NT2/D1 (cell line): ENCODE measurements around the gene RASA1.
"Not testable (repeated sequence)": the region's sequence is repeated elsewhere in the genome, so short reads cannot be mapped to it uniquely, and the experiment has no call there.

Experiments
- DNase-seq: peaks from one replicate; pipeline ENCODE4 v3.0.0-alpha.2; 2011; ENCODE audit warnings: low read depth, low spot score
- H3K27me3 ChIP-seq: 2 replicates; pipeline ENCODE4 v1.6.0; 2011; ENCODE audit warnings: mild to moderate bottlenecking; ENCODE audit not compliant: insufficient read length, insufficient read depth
- H3K36me3 ChIP-seq: 2 replicates; pipeline ENCODE4 v1.6.1; 2011; ENCODE audit warnings: mild to moderate bottlenecking, low read length, mixed read lengths; ENCODE audit not compliant: insufficient read depth, insufficient read length
- H3K4me1 ChIP-seq: 2 replicates; pipeline ENCODE4 v1.5.1; 2011; ENCODE audit not compliant: insufficient read depth, insufficient read length
- H3K4me3 ChIP-seq: 2 replicates; pipeline ENCODE4 v1.5.1; 2011; ENCODE audit warnings: low read depth; ENCODE audit not compliant: insufficient read length
- H3K9ac ChIP-seq: 2 replicates; pipeline ENCODE4 v1.6.0; 2011; ENCODE audit warnings: low read depth; ENCODE audit not compliant: insufficient read length
- H3K9me3 ChIP-seq: 2 replicates; pipeline ENCODE4 v1.5.1; 2011; ENCODE audit warnings: mild to moderate bottlenecking, low read length; ENCODE audit not compliant: insufficient read depth
- SUZ12 ChIP-seq: IDR thresholded peaks from 2 replicates; pipeline ENCODE4 v1.6.1; 2011; ENCODE audit not compliant: insufficient read length, insufficient read depth; ENCODE audit errors: extremely low read depth
- YY1 ChIP-seq: IDR thresholded peaks from 2 replicates; pipeline ENCODE4 v1.6.1; 2011; ENCODE audit not compliant: insufficient read length, insufficient read depth
- ZNF274 ChIP-seq: IDR thresholded peaks from 2 replicates; pipeline ENCODE4 v1.6.1; 2011; ENCODE audit warnings: mild to moderate bottlenecking, low read depth, low read length

RASA1 gene

DNA sequence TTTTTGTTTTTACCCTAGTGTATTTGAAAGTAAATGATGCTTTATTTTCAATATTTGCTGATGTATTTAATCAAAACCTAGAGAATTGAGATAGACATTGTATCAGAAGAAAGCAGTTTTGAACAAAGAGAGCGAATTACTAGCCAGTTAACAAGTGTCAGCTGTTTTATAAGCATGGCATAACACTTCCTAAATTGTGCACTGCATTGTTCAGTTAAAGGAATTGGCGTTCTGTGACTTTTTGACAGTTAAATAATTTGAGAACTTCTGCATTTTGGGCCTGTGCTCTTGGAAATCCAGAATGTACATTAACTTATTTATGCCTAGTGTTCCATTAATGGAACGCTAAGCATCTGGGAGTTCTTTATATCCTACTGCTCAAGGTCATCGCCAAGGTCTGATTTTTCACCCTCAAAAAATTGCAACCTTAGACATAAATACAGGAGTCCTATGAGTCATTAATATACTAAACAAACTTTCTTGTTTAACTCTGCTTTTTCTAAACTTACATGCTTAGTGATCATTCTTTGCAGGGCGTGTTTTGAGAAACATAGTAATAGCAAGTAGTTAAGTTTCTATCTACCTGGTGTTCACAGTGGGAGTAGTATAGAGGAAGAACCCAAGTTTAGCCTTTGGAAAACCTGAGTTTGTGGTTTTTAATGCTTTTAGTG, 31.1 kb downstream of the RASA1 start:
- no peaks in the 10 kb centered on the region for H3K9me3 ChIP-seq
- DNase-seq: no peak
- H3K4me1 ChIP-seq: no peaks in the 10 kb centered on the region
- H3K9ac ChIP-seq: no peak overlapping the region
- no peak for TF ChIP-seq ZNF274
- TF ChIP-seq YY1: no peak
- TF ChIP-seq SUZ12: no peak
- no peak overlapping the region for H3K4me3 ChIP-seq
- H3K27me3 ChIP-seq: no peaks in the 10 kb centered on the region
- no peaks in the 10 kb centered on the region for H3K36me3 ChIP-seq

DNA sequence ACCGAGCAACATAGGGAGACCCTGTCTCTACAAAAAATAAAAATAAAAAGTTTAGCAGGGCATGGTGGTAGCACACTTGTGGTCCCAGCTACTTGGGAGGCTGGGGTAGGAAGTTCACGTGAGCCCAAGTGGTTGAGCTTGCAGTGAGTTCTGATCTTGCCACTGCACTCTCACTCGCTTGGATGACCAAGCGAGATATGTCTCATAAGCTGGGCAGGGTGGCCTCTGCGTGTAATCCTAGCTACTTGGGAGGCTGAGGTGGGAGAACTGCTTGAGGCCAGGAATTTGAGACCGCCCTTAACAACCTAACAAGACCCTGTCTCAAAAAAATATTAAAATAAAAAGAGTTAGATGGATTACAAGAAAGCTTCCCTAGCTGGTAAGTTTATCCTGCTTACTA, 32.5 kb downstream of the RASA1 start:
- DNase-seq: no peak
- peaks cover 2% of the 10 kb centered on the region for H3K36me3 ChIP-seq
- TF ChIP-seq SUZ12 (no peak), ZNF274 (no peak), YY1 (no peak)
- no peak overlapping the region for H3K4me3 ChIP-seq
- H3K4me1 ChIP-seq: no peaks in the 10 kb centered on the region
- no peak overlapping the region for H3K9ac ChIP-seq
- H3K9me3 ChIP-seq: no peaks in the 10 kb centered on the region
- H3K27me3 ChIP-seq: no peaks in the 10 kb centered on the region

- Histone ChIP-seq H3K9me3 (no peaks in the 10 kb centered on the region), H3K36me3 (peaks cover 7% of the 10 kb centered on the region), H3K4me3 (no peak overlapping the region), H3K4me1 (no peaks in the 10 kb centered on the region), H3K27me3 (no peaks in the 10 kb centered on the region), H3K9ac (no peak overlapping the region)
- TF ChIP-seq SUZ12 (no peak), YY1 (no peak), ZNF274 (no peak)
- no peak for DNase-seq
These were observed 33.1 kb downstream of the RASA1 start for GRCh38 chr5:87300744-87301143.

DNA sequence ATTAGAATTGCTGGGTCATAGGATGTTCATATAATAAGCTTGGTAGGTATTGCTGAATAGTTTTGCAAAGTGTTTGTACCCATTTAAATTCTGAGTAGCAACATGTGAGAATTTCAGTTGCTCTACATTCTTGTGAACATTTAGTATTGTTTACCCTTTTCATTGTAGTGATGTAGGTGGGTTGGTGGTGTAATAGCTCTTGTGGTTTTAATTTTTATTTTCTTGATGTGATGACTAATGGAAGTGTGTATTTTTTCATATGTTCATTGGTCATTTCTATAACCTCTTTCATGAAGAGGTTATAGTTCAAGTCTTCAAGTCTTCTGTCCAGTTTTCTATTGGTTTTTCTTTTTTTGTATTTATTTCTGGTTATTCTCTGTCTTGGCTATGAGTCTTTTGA, 34.4 kb downstream of the RASA1 start:
- Histone ChIP-seq H3K9me3 (no peaks in the 10 kb centered on the region), H3K4me1 (no peaks in the 10 kb centered on the region), H3K36me3 (peaks cover 8% of the 10 kb centered on the region)

GRCh38 chr5:87303324-87303723, 35.6 kb downstream of the RASA1 start:
- no peak for DNase-seq
- H3K9ac ChIP-seq: no peak overlapping the region
- no peaks in the 10 kb centered on the region for H3K9me3 ChIP-seq
- no peaks in the 10 kb centered on the region for H3K4me1 ChIP-seq
- H3K27me3 ChIP-seq: no peaks in the 10 kb centered on the region
- H3K4me3 ChIP-seq: no peak overlapping the region
- H3K36me3 ChIP-seq: peaks cover 8% of the 10 kb centered on the region
- TF ChIP-seq SUZ12 (no peak), ZNF274 (no peak), YY1 (no peak)

More for the DNA sequence above, 34.4 kb downstream of the RASA1 start:
- H3K4me3 ChIP-seq: no peak overlapping the region
- no peak for DNase-seq
- TF ChIP-seq SUZ12 (no peak), YY1 (no peak), ZNF274 (no peak)
- H3K9ac ChIP-seq: no peak overlapping the region
- H3K27me3 ChIP-seq: no peaks in the 10 kb centered on the region

- not testable (repeated sequence) for H3K27me3 ChIP-seq, H3K4me3 ChIP-seq, DNase-seq, H3K9me3 ChIP-seq, H3K4me1 ChIP-seq, H3K36me3 ChIP-seq, H3K9ac ChIP-seq
These were observed 38.4 kb downstream of the RASA1 start for GRCh38 chr5:87306090-87306489.

DNA sequence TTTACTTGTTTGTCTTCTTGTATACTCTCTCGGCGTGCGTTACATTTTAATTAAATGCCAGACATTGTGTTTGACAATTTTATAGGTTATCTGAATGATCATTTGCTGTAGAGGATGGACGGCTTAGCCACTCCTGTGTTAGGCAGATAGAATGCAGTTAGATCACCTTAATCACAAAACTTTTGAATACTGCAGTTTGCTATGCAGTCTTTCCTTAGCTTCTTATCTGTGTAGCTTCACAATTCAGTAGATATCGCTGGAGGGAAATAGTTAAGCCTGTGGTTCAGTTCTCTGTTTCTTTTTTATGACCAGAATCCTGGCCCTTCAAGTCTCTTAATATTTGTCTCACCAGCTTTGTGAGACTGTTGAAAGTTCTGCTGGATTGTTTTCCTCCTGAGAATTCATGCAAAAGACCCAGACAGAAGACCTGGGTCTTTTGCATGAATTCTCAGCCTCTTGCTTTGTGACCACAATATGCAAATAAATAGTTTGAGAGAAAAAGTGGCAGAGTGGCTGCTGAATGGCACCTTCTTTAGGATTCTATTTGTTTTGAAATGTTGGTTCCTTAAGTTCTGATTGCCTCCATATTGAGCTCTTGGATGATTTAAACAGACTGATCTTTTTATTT, 40.2 kb downstream of the RASA1 start:
- no peak overlapping the region for H3K9ac ChIP-seq
- TF ChIP-seq SUZ12 (no peak), ZNF274 (no peak), YY1 (no peak)
- H3K4me1 ChIP-seq: no peaks in the 10 kb centered on the region
- H3K9me3 ChIP-seq: no peaks in the 10 kb centered on the region
- DNase-seq: no peak
- peaks cover 8% of the 10 kb centered on the region for H3K36me3 ChIP-seq
- H3K4me3 ChIP-seq: no peak overlapping the region
- no peaks in the 10 kb centered on the region for H3K27me3 ChIP-seq
